GM18526 (cell line): ENCODE measurements around the gene SMKR1.

Experiments
- POLR2A ChIP-seq: IDR thresholded peaks from 3 replicates; pipeline ENCODE4 v1.6.1; 2011; ENCODE audit not compliant: insufficient read length; ENCODE audit errors: extremely low read depth

The SMKR1 gene

DNA sequence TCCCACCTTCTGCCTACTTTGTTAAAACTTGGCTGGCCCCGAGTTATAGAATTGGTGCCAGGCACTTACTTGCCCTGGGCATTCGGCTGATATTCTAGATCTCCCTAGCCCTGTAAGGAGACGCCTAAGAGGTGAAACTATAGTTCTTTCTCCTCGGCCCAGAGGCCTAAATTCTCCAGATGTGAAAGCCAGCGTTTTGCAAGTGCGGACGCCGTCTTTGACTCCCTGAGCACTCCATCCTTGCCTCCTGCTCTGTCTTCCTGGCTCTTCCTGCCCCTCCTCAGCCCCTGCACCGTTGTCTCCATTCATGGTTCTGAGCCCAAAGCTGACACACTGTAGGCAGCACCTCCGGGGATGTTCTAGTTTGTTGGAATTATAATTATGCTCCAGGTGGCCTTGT lies 11.2 kb downstream of the SMKR1 start:
- no peak for TF ChIP-seq POLR2A

DNA sequence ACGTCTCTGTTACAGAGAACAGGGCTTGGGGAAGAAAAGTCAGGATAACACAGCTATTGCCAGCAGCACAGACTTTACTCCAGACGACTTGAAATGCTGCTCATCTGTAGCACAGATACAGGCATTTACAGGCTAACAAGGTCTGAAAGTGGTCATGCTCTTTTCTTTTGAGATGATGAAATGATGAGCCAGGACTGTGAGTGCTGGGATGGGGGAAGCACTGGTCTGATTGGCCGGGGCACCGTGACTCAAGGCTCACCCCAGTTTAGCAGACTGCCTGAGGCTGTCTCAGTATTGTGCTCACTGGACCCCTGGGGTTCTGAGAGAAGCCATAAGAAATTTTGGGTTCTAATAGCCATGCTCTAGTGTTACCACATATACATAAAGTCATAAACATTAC lies 12.4 kb downstream of the SMKR1 start:
- TF ChIP-seq POLR2A: no peak

DNA sequence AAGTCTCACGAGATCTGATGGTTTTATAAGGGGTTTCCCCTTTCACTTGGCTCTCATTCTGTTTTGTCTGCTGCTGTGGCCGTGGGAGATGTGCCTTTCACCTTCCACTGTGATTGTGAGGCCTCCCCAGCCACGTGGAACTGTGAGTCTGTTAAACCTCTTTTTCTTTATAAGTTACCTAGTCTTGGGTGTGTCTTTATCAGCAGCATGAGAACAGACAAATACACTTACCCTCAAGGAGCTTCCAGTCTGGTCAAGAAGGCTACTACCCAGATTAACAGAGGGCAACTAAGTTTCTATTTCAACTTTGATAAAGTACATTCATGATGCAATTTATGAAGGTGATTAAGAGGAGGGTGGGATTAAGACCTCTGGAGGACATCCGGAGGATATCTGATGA lies 13.1 kb downstream of the SMKR1 start:
- no peak for TF ChIP-seq POLR2A

DNA sequence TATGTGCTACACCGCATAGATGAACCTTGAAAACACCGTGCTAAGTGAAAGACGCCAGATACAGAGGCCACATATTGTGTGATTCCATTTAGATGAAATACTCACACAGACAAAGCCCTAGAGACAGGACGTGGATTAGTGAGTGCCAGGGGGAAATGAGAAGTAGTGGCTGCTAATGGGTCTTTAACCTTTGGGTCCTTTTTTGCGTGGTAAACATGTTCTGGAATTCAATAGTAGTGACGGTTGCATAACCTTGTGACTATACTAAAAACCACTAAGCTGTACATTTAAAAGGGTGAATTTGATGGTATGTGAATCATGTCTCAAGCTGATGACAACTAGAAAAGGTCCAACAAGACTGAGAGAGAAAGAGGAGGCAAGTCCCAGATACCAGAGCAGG lies 15.6 kb downstream of the SMKR1 start:
- no peak for TF ChIP-seq POLR2A

DNA sequence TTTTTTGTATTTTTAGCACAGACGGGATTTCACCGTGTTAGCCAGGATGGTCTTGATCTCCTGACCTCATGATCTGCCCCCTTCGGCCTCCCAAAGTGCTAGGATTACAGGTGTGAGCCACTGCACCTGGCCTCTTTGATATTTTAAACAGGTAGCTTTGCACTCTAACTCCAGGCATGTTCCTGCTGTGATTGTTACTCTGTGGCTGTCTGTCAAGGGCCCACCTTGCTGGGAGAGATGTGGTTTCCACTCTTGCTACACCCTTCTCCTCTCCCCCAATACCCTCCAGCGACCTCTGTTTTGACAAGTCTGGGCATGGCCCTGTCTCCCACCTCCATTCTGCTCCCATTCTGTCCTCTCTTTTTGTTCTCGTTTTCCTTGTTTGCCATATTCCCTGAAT lies 17.1 kb downstream of the SMKR1 start:
- no peak for TF ChIP-seq POLR2A

DNA sequence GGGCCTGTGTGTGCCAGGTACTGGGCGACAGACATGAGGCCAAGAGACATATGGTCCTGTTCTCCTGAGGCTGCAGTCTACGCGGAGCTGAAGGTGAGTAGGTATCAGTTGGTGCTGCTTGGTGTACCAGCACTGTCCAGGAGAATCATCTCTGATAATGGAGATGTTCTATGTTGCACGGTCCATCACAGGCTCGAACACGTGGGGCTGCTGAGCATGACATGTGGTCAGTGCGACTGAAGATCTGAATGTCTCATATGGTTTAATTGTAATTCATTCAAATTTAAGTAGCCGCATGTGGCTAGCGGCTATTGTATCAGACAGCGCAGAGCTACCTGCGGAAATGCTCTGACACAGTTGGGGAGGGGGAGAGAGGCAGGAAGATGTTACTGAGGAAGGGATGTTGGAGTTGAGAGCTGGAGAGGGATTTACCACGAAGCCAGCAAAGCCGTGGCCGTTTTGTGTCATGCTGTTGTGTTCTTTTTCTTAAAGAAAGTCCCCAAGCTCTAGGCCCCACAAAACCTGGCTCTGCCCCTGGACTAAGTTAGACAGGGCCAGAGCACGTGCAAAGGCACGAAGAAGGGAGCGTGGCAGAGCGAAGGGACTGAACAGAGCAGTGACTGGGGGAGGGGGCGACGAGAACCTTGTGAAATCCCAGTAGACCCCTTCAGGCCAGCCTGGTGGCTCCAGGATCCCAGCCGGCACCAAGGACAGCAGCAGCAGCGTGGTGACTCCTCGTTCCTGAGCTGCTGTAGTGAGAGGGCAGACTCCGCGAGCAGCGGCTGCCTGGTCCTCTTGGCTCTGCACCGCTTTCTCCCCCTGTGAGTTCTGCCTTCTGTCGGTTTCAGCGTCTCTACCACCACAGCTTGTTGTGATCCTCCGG lies 20.0 kb downstream of the SMKR1 start:
- TF ChIP-seq POLR2A: no peak

DNA sequence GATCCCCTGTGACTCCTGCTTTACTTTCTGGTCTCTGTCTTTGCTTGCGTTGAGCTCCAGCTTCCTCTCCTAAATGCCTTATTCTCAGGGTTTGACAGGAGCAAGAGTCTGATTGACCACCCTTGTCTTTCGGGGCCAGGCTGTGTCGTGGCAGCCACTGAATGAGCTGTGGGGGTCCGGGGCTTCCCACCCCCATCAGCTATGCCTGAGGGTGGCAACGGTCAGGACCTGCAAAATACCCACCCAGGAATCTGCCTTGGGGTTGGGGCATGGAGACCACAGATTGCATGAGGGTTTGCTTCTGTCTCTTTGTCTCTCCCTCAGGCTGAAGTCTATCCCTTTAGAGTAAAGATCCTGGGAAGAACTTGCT lies 20.6 kb downstream of the SMKR1 start:
- no peak for TF ChIP-seq POLR2A

DNA sequence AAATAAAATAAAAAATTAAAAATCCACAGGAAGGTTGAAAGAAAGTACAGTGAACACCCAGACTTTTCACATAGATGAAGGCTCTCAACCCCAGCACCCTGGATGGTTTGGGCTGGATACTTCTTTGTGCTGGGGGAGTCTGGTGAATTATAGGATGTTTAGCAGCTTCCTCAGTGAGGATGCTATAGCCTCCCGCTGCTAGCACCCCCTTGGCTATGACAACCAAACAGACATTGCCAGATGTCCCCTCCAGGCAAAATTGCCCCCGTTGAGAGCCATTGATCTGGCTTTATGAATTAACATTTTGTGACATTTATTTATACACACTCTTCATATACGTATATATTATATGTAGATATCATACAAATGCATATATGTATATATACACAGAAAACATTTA lies 21.6 kb downstream of the SMKR1 start:
- no peak for TF ChIP-seq POLR2A

DNA sequence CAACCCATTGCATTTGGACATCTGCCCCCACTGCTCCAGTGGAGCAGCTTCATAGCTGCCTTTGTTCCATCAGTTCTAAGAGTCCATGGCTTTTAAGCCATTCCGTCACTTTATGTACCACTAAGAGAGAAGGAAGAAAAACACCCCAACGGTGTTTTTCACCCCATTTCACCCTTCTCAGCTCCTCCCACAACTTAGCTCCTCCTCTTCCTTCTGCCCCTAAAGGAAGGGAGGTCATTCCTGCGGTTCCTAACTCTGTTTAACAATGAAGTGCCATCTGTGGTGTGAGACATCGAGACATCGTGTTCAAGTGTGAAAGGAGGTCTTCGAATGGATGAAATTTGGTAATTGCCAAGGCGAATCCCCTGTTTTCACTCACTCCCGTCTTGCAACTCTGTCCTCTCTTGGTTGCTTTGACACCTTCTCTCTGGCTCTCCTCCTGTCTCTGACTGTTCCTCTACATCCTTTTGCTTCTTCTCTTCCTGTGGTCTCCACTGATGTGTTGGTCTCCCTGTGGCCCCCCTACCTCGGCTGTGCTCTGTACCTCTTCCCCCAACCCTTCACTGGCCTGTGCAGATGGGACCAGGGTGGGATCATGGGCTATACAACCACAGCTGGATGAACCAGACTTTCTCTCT lies 23.0 kb downstream of the SMKR1 start:
- no peak for TF ChIP-seq POLR2A

DNA sequence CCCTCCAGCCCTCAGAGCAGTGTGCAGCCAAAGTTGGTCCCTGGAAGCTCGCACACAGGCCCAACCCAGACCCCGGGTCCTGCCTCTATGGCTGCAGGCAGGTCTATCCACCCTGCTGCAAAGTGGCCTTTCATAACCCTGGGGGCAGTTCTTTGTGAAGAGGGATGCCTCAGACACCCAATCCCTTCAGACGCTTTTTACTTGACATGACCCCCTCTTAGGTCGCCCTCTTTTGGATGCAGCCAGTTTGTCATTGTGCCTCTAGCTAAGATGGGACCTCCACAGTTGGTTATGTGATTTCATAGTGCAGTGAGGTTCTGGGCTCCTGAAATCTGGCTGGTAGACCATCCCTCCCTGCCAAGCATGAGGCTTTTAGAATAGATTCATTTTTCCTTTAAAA lies 27.3 kb downstream of the SMKR1 start:
- no peak for TF ChIP-seq POLR2A

DNA sequence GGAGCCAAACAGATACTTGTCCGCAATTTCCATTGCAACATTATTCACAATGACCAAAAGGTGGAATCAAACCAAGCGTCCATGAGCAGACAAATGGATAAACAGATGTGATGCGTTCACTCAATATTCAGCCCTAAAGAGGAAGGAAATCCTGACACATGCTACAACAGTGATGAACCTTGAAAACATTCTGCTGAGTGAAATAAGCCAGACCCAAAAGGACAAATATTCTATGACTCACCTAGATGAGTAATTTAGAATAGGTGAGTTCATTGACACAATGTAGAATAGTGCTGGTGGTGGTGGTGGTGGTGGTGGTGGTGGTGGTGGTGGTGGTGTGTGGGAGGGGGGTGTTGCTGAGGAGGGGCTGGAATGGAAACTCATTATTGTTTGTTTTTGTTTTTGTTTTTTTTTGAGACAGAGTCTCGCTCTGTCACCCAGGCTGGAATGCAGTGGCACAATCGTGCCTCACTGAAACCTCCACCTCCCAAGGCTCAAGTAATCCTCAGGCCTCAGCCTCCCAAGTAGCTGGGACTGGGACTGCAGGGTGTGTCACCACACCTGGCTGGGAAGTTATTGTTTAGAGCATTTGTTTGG lies 28.6 kb downstream of the SMKR1 start:
- TF ChIP-seq POLR2A: no peak

DNA sequence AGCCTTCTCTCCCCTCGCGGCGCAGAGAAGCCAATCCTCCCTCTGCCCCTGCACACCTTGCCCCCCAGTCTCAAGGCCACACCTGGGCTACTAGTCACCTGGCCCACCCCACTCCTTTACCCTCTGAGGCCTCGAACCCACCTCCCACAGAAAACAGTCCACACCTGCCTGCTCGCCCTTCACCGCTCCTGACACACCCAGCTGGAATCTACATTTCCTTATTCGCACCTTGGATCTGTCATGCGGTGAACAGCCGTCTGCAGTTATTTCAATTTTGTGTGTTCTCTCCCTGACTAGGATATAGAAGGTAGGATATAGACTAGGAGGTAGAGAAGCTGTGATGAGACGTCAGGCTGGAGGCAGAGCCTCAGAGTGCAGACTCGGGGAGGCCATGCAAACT lies 29.4 kb downstream of the SMKR1 start:
- TF ChIP-seq POLR2A: no peak

DNA sequence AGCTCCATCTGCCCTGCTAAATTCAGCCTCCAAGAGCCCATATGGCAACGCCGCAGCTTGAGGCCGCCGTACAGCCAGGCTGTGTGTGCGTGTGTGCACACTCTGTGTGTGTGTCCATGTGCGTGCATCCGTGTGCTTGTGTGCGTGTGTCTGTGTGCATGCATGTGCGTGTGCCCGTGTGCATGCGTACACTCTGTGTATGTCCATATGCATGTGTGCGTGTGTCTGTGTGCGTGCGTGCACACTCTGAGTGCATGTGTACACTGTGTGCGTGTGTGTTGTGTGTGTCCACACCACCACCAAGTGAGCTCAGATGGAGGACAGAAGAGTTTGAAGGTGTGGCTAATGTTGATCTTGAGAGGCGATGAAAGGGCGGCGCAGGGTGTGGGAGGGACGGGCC lies 30.0 kb downstream of the SMKR1 start:
- TF ChIP-seq POLR2A: no peak

DNA sequence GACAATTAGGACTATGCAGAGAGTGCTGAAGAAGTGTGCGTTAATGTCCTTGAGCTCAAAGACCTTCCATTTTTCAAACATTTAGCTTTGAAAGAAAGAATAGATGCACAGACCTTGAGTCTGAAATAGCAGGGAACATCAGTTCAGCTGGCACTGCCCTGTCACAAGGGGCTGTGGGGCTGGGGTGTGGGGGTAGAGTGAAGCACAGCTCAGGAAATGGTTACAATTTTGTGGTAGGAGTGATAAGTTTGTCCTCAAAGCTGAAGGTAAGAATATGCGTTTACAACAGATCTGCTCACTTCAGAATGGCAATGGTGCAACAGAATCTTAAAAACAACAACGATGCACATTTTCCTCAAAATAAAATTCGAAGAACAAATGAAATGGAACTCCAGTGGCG lies 33.6 kb downstream of the SMKR1 start:
- TF ChIP-seq POLR2A: no peak

DNA sequence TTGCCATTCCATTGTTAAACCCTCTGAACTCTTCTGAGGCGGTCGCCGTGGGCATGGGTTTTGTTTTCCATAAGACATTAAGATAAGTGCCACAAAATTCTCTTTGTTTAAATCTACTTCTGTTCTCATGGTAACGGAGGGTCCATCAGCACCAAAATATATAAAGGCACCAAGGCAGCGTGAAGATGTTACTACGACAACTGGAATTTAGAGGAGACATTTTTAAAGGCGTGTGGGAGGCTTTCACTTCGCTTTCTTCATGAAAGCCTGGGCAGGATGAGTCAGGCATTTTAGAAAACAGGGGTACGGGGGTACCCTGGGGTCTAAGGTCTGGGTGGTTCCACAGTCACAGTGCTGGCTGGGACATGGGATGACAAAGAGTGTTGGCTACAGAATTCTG lies 34.0 kb downstream of the SMKR1 start:
- TF ChIP-seq POLR2A: no peak

DNA sequence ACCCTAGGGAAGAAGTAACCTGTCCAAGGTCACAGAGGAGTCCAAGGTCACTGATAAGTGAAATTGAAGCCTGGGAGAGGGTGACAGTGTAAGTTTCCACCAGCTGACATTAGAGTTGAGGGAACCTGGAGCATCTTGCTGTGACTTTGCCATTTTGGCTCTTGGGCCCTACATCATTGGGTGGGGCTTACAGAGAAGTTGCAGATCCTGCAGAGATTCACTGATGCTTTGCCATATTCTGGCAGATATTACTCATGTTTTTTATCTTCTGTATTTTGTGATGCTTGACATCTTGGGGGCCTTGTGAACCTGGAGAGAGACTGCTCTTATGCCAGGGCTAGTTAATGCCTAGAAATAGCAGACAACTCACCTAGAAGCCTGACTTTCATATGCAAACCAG lies 36.5 kb downstream of the SMKR1 start:
- TF ChIP-seq POLR2A: no peak
